HEK293T (cell line): ENCODE data around the gene BRPF3.

ENCODE experiments used
- CTCF ChIA-PET: fragments of 350-600 bp; formaldehyde crosslinking; extraction: SDS; loops from one replicate; lab custom pipeline; 2021; ENCODE audit warnings: antibody characterized with exemption, inconsistent platforms; lab: Yijun Ruan, JAX
- POLR2A ChIA-PET: fragments of 350-600 bp; formaldehyde crosslinking; extraction: SDS; loops from one replicate; lab custom pipeline; 2020; ENCODE audit warnings: antibody characterized with exemption, inconsistent platforms; lab: Yijun Ruan, JAX
- DNase-seq: peaks from one replicate; pipeline ENCODE4 v3.0.0; 2012; ENCODE audit warnings: mixed read lengths; ENCODE audit errors: extremely low spot score
- ARNT ChIP-seq: fragments of 450-650 bp; IDR thresholded peaks from 2 replicates; pipeline ENCODE4 v1.6.1; 2017; ENCODE audit warnings: mild to moderate bottlenecking
- BHLHE40 ChIP-seq: fragments of 450-650 bp; IDR thresholded peaks from 2 replicates; pipeline ENCODE4 v1.6.1; 2016; ENCODE audit warnings: mild to moderate bottlenecking, moderate library complexity, borderline replicate concordance
- CTBP1 ChIP-seq: fragments of 450-650 bp; IDR thresholded peaks from 2 replicates; pipeline ENCODE4 v1.6.1; 2016; ENCODE audit warnings: borderline replicate concordance
- ELF4 ChIP-seq: fragments of 450-650 bp; IDR thresholded peaks from 2 replicates; pipeline ENCODE4 v1.6.1; 2017; ENCODE audit warnings: antibody characterized with exemption
- FOXA1 ChIP-seq: fragments of 450-650 bp; IDR thresholded peaks from 2 replicates; pipeline ENCODE4 v1.6.1; 2016; ENCODE audit warnings: mild to moderate bottlenecking
- FOXK2 ChIP-seq: fragments of 450-650 bp; IDR thresholded peaks from 2 replicates; pipeline ENCODE4 v1.6.1; 2016; ENCODE audit warnings: mild to moderate bottlenecking
- FOXM1 ChIP-seq: fragments of 450-650 bp; IDR thresholded peaks from 2 replicates; pipeline ENCODE4 v1.6.1; 2017; ENCODE audit warnings: mild to moderate bottlenecking, borderline replicate concordance
- HDGF ChIP-seq: fragments of 450-650 bp; IDR thresholded peaks from 2 replicates; pipeline ENCODE4 v1.6.1; 2017; ENCODE audit warnings: antibody characterized with exemption, borderline replicate concordance
- L3MBTL2 ChIP-seq: fragments of 450-650 bp; conservative IDR thresholded peaks from 2 replicates; pipeline ENCODE4 v1.6.1; 2016; ENCODE audit warnings: mild to moderate bottlenecking
- LEF1 ChIP-seq: fragments of 450-650 bp; IDR thresholded peaks from 2 replicates; pipeline ENCODE4 v1.6.1; 2017; ENCODE audit warnings: mild to moderate bottlenecking, borderline replicate concordance
- NFRKB ChIP-seq: fragments of 450-650 bp; IDR thresholded peaks from 2 replicates; pipeline ENCODE4 v1.6.1; 2016; ENCODE audit warnings: mild to moderate bottlenecking, moderate library complexity
- SP1 ChIP-seq: fragments of 450-650 bp; IDR thresholded peaks from 2 replicates; pipeline ENCODE4 v1.6.1; 2017
- SUZ12 ChIP-seq: fragments of 450-650 bp; IDR thresholded peaks from 2 replicates; pipeline ENCODE4 v1.6.1; 2016; ENCODE audit warnings: mild to moderate bottlenecking
- TARDBP ChIP-seq: fragments of 450-650 bp; IDR thresholded peaks from 2 replicates; pipeline ENCODE4 v1.6.1; 2016
- ZNF384 ChIP-seq: fragments of 450-650 bp; IDR thresholded peaks from 2 replicates; pipeline ENCODE4 v1.6.1; 2016
- TF ChIP-seq, protein P1 (sequence below): fragments of 450-650 bp; IDR thresholded peaks from 2 replicates; pipeline ENCODE4 v1.6.1; 2016

BRPF3 gene

DNA sequence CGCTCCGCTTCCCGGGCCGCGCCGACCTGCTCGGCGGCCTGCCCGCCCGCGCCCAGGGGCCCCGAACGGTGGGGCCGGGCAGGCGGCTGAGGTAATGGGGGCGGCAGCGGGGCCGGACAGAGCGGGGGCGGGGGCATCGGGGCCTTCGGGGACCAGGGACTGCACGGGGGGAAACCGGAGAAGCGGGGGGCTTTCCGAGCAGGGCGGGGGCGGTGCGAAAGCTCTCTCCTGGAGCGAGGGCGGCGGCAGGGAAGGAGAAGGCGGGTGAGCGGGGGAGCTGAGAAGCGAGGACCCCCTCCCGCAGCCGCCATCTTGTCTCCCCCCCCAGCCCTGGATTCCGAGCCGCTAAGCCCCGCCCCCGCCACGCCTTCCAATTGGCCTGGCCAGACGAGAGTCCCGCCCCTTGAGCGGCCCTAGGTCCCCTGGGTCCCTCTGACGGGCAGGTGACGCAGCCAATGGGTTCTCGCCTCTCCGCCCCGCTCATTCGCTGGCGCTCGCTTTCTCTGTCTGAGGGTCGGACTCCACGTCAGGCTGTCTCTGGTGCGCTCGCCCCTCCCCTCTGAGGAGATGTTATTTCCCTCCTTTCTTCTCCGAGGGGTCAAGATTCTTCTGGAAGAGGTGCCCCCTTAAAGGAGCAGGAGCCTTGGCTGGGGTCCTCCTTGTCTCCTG lies 470 bp downstream of the BRPF3 start:
- peak; percentile 99 for DNase-seq
- POLR2A ChIA-PET: interaction anchor here (1.3 to 1.4 kb wide), 3 partner anchors 10 to 76 kb away, joined by 6 to 8 read pairs (median 7); no protein-coding TSS in a partner anchor
- CTCF ChIA-PET: no interaction called here
- TF ChIP-seq FOXK2 (no peak), SP1 (no peak), ARNT (no peak), TARDBP (no peak), BHLHE40 (no peak), SUZ12 (no peak), LEF1 (no peak), ELF4 (no peak), NFRKB (no peak), HDGF (no peak), FOXA1 (no peak), CTBP1 (no peak), FOXM1 (no peak), ZNF384 (no peak), L3MBTL2 (peak; percentile 46)
- TF ChIP-seq, protein P1, sequence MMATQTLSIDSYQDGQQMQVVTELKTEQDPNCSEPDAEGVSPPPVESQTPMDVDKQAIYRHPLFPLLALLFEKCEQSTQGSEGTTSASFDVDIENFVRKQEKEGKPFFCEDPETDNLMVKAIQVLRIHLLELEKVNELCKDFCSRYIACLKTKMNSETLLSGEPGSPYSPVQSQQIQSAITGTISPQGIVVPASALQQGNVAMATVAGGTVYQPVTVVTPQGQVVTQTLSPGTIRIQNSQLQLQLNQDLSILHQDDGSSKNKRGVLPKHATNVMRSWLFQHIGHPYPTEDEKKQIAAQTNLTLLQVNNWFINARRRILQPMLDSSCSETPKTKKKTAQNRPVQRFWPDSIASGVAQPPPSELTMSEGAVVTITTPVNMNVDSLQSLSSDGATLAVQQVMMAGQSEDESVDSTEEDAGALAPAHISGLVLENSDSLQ: peak; percentile 99

DNA sequence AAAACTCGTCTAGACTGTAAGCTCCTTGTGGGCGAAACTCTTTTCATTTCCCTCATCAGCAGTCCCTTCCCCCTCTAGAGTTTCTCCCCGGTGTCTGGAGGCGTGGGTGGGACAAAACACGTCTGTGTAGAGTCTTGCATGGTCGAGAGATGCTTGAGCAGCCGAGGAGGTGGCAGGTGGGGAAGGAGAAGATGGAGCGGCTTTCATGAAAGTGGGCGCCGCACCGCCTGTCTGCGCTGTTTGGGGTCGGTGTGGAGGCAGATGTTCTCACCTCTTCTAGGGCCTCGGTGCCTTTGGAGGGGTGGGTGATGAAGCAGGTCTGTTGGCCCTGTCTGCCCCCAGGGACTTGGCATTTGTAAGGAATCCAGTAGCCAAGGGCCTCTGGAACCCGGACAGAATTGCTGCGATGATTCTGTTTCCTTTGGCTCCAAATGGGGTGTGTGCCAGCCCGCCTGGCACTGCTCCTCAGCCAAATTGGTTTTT lies 1.2 kb downstream of the BRPF3 start:
- POLR2A ChIA-PET: interaction anchor here (1.3 to 1.4 kb wide), 3 partner anchors 9 to 76 kb away, joined by 6 to 8 read pairs (median 7); no protein-coding TSS in a partner anchor
- CTCF ChIA-PET: no interaction called here
- DNase-seq: no peak
- TF ChIP-seq ZNF384: no peak
- TF ChIP-seq SUZ12: no peak
- no peak for TF ChIP-seq SP1
- TF ChIP-seq BHLHE40: no peak
- TF ChIP-seq LEF1: no peak
- TF ChIP-seq L3MBTL2: no peak; the same call in 1 of the 2 replicates
- TF ChIP-seq FOXA1: no peak
- no peak for TF ChIP-seq NFRKB
- no peak for TF ChIP-seq HDGF
- TF ChIP-seq ARNT: no peak
- TF ChIP-seq FOXK2: no peak
- TF ChIP-seq, protein P1: no peak
- TF ChIP-seq FOXM1: no peak

DNA sequence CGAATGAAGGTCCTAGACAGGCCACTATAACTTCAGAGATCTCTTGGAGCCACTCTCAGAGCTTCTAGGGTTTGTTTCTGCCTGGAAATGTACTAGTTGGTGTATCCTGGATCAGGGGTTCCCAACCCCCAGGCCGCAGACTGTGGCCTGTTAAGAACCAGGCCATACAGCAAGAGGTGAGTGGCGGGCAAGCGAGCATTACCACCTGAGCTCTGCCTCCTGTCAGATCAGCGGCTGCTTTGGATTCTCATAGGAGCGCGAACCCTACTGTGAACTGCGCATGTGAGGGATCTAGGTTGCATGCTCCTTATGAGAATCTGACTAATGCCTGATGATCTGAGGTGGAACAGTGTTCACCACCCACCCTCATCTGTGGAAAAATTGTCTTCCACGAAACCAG lies 2.4 kb downstream of the BRPF3 start:
- ChIA-PET CTCF (no interaction called here), POLR2A (no interaction called here)
- DNase-seq: no peak
- TF ChIP-seq L3MBTL2 (no peak), BHLHE40 (no peak), SP1 (no peak), ZNF384 (no peak), FOXA1 (no peak), ELF4 (no peak), HDGF (no peak), SUZ12 (no peak), FOXM1 (no peak), TARDBP (no peak), CTBP1 (no peak), ARNT (no peak), FOXK2 (no peak), NFRKB (no peak), LEF1 (no peak)
- TF ChIP-seq, protein P1: no peak

DNA sequence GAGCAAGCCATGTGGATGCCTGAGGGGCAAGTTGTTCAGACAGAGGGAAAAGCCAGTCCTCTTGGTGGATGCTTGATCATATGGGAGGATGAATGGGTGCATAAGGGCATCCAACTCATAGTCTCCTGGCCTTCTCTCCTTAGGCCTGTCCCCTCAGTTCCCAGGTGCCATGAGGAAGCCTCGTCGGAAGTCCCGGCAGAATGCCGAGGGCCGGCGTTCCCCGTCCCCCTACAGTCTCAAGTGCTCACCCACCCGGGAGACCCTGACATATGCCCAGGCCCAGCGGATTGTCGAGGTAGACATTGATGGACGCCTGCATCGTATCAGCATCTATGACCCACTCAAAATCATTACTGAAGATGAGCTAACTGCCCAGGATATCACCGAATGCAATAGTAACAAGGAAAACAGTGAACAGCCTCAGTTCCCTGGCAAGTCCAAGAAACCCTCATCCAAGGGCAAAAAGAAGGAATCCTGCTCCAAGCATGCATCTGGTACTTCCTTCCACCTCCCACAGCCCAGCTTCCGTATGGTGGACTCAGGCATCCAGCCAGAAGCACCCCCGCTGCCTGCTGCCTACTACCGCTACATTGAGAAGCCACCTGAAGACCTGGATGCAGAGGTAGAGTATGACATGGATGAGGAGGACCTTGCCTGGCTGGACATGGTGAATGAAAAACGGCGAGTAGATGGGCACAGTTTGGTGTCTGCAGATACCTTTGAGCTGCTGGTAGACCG lies 3.8 kb downstream of the BRPF3 start:
- ChIA-PET POLR2A (no interaction called here), CTCF (no interaction called here)
- TF ChIP-seq L3MBTL2 (no peak), SUZ12 (no peak), TARDBP (no peak), FOXK2 (no peak), BHLHE40 (no peak)
- DNase-seq: no peak

DNA sequence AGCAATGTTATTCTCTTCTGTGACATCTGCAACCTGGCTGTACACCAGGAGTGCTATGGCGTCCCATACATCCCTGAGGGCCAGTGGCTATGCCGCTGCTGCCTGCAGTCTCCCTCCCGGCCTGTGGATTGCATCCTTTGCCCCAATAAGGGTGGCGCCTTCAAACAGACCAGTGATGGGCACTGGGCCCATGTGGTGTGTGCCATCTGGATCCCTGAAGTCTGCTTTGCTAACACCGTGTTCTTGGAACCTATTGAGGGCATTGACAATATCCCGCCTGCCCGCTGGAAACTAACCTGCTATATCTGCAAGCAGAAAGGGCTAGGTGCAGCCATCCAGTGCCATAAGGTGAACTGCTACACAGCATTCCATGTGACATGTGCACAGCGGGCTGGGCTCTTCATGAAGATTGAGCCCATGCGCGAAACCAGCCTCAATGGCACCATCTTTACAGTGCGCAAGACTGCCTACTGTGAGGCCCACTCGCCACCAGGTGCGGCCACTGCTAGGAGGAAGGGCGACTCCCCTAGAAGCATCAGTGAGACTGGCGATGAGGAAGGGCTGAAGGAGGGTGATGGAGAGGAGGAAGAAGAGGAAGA lies 4.6 kb downstream of the BRPF3 start:
- POLR2A ChIA-PET: no interaction called here
- no peak for TF ChIP-seq TARDBP
- TF ChIP-seq SP1: no peak
- TF ChIP-seq FOXK2: no peak
- TF ChIP-seq NFRKB: no peak
- DNase-seq: no peak
- CTCF ChIA-PET: no interaction called here

DNA sequence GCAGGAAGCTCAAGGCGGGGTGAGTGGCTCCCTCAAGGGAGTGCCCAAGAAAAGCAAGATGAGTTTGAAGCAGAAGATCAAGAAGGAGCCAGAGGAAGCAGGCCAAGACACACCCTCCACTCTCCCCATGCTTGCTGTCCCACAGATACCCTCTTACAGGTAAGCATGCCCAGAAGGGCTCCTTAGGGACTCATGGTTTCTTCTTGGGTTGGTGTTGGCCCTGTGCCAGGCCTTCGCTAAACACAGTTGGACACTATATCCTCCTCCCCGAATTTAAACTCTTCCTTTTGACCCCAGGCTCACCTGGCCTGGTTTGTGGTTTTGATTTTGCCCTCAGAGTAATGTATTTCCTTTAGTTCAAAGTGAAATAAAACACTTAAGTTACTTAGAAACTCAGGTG lies 5.1 kb downstream of the BRPF3 start:
- ChIA-PET CTCF (no interaction called here), POLR2A (no interaction called here)
- TF ChIP-seq SUZ12 (no peak), BHLHE40 (no peak), FOXK2 (no peak), ARNT (no peak), FOXM1 (no peak), SP1 (no peak), LEF1 (no peak), NFRKB (no peak), ELF4 (no peak)
- TF ChIP-seq, protein P1: no peak
- DNase-seq: no peak
